HG03469 (cell line): ENCODE measurements around the gene DAB2IP.
"Not testable (repeated sequence)": the region's sequence is repeated elsewhere in the genome, so short reads cannot be mapped to it uniquely, and the experiment has no call there.

ENCODE experiments used
- ATAC-seq: cut with Tn5 transposase; IDR thresholded peaks from one replicate; pipeline ENCODE4 v1.9.1; 2021; ENCODE audit warnings: mild to moderate bottlenecking, moderate library complexity, moderate number of reproducible peaks; ENCODE audit not compliant: unreplicated experiment

DAB2IP gene

DNA sequence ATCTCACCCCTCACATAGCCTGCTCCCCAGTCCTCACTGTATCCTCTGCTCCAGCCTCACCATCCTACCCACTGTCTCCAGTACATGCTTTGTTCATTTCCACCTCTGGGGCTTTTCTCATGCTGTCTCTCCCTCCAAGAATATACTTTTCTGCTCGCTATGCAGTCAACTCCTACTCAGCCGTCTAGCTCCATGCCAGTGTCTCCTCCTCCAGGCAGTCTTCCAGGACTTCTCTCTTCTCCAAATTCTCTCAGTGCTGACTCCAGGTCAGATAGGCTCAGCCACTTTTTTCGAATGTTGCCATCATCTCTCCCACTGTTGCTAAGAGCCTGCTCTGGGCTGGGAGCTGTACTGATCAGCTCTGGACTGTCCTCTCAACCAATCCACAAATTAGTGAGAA, 8.0 kb upstream of the DAB2IP start:
- ATAC-seq: no peak

DNA sequence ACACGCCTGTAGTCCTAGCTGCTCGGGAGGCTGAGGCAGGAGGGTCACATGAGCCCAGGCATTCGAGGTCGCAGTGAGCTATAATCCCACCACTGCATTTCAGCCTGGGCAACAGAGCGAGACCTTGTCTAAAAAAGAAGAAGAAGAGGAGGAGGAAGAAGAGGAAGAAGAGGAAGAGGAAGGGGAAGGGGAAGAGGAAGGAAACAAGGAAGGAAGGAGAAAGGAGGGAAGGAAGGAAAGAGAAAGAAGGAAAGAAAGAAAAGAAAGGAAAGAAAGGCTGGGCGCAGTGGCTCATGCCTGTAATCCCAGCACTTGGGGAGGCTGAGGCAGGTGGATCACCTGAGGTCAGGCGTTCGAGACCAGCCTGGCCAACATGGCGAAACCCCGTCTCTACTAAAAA, 7.4 kb upstream of the DAB2IP start:
- not testable (repeated sequence) for ATAC-seq

- no peak for ATAC-seq
These were observed 6.4 kb upstream of the DAB2IP start for GRCh38 chr9:121645003-121645402.

- ATAC-seq: no peak
These were observed 5.3 kb upstream of the DAB2IP start for GRCh38 chr9:121645853-121646807.

GRCh38 chr9:121646992-121647391, 4.4 kb upstream of the DAB2IP start:
- ATAC-seq: no peak

DNA sequence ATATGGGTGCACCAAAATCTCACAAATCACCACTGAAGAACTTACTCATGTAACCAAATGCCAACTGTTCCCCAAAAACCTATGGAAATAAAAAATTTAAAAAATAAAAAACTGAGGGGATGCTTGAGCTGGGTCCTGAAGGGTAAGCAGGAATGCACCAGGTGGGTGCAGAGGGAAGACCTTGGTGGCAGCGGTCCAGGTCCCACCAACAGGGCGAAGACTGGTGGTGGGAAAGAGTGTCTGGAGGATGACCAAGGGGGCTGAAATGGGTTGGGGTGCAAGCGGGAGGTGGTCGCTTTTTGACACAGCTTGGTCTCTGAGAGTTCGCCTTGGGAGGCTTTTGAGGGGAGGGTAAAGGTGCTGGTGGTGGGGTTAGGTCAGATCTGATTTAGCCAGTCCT, 3.3 kb upstream of the DAB2IP start:
- ATAC-seq: no peak

DNA sequence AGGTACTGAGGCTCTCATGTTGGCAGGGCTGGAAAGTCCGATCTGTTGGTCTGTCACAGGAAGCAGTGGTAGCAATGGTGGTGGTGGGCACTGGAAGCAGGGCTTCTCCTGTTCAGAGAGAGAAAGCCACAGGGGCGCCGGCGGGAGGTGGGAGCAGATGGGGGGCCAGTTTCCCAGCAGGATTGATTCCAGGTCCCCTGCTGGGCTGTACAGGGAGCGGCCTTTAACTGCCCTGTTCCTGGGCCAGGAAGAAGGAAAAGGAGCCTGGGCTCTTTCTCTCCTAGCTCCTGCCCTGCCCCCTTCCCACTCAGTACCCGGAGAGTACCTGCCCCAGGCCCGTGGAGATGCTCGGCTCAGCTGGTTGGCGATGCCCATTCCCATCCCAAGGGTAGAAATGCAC, 2.6 kb upstream of the DAB2IP start:
- no peak for ATAC-seq

- ATAC-seq: no peak
These were observed 1.8 kb upstream of the DAB2IP start for GRCh38 chr9:121649476-121650216.

- no peak for ATAC-seq
These were observed 1.0 kb upstream of the DAB2IP start for GRCh38 chr9:121650217-121651007.

- no peak for ATAC-seq
These were observed 483 bp upstream of the DAB2IP start for GRCh38 chr9:121651008-121651294.

GRCh38 chr9:121652021-121652837, 795 bp downstream of the DAB2IP start:
- no peak for ATAC-seq

DNA sequence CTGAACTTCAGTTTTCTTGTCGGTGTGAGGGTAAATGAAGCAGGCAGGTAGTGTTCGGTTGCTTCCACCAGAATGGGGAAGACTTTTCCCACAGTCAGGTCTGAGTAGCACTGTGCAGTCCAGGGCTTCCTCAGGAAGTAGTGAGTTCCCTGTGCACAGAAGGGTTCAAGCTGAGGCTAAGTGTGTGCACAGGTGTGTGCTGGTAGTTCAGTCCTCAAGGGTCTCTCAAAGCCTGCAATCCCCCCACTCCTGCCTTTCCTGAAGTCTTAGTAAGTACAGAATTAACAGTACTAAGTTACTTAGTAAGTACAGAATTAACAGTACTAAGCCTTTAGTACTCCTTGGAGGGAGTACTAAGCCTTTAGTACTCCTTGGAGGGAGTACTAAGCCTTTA, 1.4 kb downstream of the DAB2IP start:
- ATAC-seq: no peak

- no peak for ATAC-seq
These were observed 3.2 kb downstream of the DAB2IP start for GRCh38 chr9:121654499-121655140.

DNA sequence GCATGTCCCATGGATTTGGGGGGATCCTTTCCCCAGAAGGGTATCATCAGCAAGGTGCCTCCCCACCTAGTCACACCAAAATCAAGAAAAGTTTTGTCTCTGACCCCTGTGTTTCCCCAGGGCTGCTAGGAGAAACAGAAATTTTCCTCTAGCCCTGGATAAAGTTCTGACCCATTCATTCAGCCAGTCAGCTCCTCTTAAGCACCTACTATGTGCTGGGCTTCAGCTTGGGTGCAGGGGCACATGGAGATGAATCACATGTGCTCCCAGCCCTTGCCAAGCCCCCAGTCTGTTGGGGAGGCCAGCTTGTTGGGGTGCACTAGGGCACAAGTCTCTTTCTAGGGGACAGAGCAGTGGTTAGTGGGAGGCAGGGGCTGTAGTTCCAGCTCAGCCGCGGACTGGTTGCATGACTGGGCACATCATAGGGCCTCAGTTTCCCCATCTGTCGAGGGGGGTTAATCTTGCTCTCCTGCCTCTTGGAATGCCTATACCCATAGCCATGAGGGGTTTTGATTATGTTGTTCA, 3.9 kb downstream of the DAB2IP start:
- no peak for ATAC-seq

- no peak for ATAC-seq
These were observed 5.6 kb downstream of the DAB2IP start for GRCh38 chr9:121656941-121657470.

DNA sequence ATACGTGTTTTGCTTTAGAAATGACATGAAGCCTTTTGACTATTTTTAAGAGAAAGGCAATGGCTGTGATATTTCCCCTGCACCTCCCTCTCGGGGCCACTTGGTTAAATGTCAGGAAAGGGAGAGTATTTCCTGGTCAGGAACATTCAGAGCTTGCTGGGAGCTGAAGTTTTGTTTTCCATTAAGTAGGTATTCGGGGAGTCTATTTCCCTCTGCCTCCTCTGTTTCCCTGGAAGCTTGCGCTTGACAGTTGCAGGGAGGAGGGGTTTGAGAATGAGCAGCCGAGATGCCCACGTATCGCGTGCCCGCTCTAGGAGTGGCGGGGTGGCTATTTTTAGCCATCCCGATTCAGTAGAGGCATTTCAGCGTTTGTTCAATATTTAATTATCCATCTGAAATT, 6.7 kb downstream of the DAB2IP start:
- ATAC-seq: no peak

- ATAC-seq: no peak
These were observed 7.2 kb downstream of the DAB2IP start for GRCh38 chr9:121658591-121658990.

DNA sequence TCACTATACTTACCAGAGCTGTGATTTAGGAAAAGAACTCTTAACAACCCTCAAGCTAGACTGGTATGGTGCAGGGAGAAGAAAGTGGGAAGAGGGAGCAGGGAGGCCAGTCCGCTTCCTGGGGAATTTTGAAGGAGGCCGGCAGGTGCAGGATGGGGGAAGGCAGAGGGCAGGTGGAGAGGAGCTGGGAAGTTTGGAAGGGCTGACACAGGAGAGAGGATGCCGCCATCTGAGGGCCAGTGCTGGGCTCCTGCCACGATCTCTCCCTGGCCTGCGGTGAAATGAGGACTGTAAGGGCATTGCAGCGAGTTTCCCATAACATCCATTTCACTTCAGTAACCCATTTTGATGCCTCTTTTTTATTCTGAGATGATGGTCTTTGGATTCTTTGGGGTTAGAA, 8.9 kb downstream of the DAB2IP start:
- no peak for ATAC-seq

- no peak for ATAC-seq
These were observed 9.4 kb downstream of the DAB2IP start for GRCh38 chr9:121660876-121661275.

DNA sequence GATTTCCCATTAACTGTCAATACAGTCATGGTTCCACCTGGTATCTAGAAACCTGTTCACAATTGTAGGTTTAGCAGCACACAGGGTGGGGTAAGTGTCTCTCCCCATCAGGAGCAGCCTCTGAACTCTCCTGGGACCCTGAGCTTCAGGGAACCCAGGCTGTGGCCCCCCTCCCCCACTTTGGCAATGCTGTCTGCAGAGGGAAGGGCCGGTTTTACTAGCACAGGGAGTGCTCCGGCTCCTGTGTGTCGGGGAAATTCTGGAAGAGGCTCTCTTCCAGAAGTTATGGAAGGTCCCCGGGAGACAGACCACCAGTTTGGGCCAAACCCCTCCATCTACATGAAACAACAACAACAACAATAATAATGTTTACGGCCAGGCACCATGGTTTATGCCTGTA, 9.9 kb downstream of the DAB2IP start:
- no peak for ATAC-seq
